ENCODE results near the gene NCEH1. TPM values are rescaled to one million over a fixed set of nuclear protein-coding genes. Genes with fewer than 3 reads are reported as not detected.
A peak's percentile ranks its signal among the peaks of the same experiment; 100 is the strongest.

Gene NCEH1
- total RNA-seq, 2 donors from 2014 or later: 6.9 to 10.1 TPM

DNA sequence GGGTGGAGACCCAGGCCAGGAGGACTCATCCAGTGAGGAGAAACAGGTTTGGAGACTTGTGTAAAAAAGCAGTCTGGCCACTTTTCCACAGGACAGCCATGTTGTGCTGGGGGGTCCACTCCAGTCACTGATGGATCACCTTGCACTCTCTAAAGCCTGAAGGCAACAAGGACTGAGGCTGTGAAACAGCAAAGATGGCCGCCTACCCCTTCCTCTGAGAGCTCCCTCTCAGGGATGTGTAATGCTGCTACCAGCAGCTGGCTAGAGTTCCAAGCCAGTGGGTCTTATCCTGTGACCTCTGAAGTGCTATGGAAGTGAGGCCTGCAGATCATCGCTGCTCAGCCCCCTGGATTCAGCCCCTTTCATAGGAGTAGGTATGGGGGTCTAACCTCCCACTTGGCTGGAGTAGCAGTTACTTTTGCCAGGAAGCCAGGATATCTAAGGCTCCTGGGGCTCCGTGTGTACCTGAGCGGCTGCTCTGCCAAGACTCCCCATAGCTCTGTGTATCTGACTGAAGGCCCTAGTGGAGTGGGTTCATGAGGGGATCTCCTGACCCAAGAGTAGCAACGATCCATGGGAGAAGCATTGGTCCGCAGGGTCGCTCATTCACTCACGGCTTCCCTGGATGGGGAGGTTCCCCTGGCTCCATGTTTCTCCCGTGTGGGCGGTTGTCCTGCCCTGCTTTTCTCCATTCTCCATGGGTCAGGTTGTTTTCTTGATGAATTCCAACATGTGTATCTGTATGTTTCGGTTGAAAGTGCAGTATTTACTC, 117.8 kb downstream of the NCEH1 start:
- intact Hi-C loops (cut with DNase I): loop anchor here (10.0 kb wide), 1 partner anchor 108 kb away; no protein-coding TSS in a partner anchor
- DNase-seq: no peak
- TF ChIP-seq, protein P1, sequence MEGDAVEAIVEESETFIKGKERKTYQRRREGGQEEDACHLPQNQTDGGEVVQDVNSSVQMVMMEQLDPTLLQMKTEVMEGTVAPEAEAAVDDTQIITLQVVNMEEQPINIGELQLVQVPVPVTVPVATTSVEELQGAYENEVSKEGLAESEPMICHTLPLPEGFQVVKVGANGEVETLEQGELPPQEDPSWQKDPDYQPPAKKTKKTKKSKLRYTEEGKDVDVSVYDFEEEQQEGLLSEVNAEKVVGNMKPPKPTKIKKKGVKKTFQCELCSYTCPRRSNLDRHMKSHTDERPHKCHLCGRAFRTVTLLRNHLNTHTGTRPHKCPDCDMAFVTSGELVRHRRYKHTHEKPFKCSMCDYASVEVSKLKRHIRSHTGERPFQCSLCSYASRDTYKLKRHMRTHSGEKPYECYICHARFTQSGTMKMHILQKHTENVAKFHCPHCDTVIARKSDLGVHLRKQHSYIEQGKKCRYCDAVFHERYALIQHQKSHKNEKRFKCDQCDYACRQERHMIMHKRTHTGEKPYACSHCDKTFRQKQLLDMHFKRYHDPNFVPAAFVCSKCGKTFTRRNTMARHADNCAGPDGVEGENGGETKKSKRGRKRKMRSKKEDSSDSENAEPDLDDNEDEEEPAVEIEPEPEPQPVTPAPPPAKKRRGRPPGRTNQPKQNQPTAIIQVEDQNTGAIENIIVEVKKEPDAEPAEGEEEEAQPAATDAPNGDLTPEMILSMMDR (IDR thresholded peaks at IDR 0.05): no peak
- TF ChIP-seq POLR2A (IDR thresholded peaks at IDR 0.05): no peak

DNA sequence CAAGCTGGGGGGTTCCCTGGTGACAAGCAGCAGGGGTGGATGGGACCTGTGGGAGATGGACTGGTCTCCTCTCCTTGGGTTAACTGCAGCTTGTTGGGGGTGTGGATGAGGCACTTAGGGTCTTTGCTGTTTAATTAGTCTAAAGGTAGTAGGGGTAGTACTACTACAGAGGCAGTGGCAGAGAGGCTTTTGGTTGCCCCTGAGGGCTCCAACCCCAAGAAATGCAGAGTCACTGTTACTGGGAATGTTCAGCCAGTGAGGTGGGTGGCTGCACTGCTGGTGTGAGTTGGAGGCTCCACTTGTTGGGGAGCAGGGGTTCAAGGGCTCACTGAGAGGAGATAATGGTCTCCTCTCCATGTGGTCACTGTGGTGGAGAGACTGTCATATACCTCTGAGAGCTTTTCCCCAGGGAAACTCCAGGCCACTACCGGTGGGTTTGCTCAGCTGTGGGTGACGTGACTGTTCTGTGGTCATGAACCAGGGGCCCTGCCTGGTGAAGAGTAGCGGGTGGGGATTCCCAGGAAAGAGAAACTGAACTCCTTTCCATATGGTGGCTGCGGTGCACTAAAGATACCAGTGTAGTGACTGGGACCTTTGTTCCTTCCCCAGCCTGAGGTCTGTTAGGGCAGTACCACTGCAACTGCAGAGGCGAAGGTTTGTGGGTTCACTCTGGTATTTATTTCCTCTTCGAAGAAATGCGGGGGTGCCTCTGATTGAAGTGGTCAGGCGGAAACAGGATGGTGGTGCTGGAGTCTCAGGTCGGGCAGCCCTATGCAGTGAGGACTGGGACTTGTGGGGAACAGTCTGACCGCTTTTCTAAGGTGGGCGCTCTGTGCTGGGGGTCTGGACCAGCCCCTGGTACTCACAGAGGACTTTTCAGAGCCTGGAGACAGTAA, 118.7 kb downstream of the NCEH1 start:
- TF ChIP-seq, protein P1 (IDR thresholded peaks at IDR 0.05): no peak
- no peak for TF ChIP-seq POLR2A (IDR thresholded peaks at IDR 0.05)
- intact Hi-C loops (cut with DNase I): loop anchor here (10.0 kb wide), 1 partner anchor 107 kb away; no protein-coding TSS in a partner anchor
- Histone ChIP-seq H3K36me3 (replicated peaks in 1 of 2; ENCODE audit: insufficient read depth in 1 of 2, low read depth in 2 of 2) (no peaks in the 10 kb centered on the region), H3K27ac (no peak overlapping the region), H3K27me3 (no peaks in the 10 kb centered on the region), H3K4me3 (no peak overlapping the region), H3K9me3 (no peaks in the 10 kb centered on the region), H3K4me1 (peaks cover 22% of the 10 kb centered on the region)
- ATAC-seq: no peak
- 80 to 87% methylated on average over 10 to 11 of the region's 11 CpGs for WGBS, 2 donors
- DNase-seq: no peak

More for the DNA sequence above, 117.8 kb downstream of the NCEH1 start:
- no peaks in the 10 kb centered on the region for H3K27me3 ChIP-seq
- H3K36me3 ChIP-seq (replicated peaks in 1 of 2; ENCODE audit: insufficient read depth in 1 of 2, low read depth in 2 of 2): no peaks in the 10 kb centered on the region
- ATAC-seq: no peak
- 89 to 95% methylated on average over 11 of the region's 11 CpGs for WGBS, 2 donors
- peaks cover 22% of the 10 kb centered on the region for H3K4me1 ChIP-seq
- no peak overlapping the region for H3K27ac ChIP-seq
- H3K4me3 ChIP-seq: no peak overlapping the region
- H3K9me3 ChIP-seq: no peaks in the 10 kb centered on the region

DNA sequence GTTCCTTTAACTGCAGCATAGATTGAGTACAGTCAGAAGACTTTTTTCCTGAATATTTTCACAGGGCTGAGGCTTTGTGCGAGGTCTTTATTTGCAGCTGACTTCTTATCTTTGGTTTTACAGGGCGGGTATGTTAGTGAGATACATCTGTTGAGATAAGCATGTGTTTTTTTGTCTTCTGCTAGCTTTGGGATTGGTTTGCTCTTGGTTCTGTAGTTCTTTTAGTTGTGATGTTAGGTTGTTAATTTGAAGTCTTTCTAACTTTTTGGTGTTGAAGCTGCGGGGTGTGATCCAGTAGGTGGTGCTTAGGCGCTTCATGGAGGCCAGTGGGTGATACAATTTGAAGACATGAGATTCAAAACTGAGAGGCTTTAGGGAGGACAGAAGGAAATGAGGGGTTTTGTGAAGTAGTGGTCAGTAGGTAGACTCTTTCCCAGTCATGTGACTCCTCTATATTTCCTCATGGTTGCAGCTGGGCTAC, 119.7 kb downstream of the NCEH1 start:
- DNase-seq (no peak), ATAC-seq (no peak)
- H3K4me3 ChIP-seq: no peak overlapping the region
- WGBS, 2 donors: 59 to 75% methylated on average over 4 of the region's 4 CpGs
- intact Hi-C loops (cut with DNase I): loop anchor here (10.0 kb wide), 1 partner anchor 106 kb away; no protein-coding TSS in a partner anchor
- no peaks in the 10 kb centered on the region for H3K36me3 ChIP-seq (replicated peaks in 1 of 2; ENCODE audit: insufficient read depth in 1 of 2, low read depth in 2 of 2)
- H3K4me1 ChIP-seq: peaks cover 25% of the 10 kb centered on the region
- H3K27me3 ChIP-seq: no peaks in the 10 kb centered on the region
- no peak for TF ChIP-seq POLR2A (IDR thresholded peaks at IDR 0.05)
- TF ChIP-seq, protein P1 (IDR thresholded peaks at IDR 0.05): no peak
- H3K27ac ChIP-seq: no peak overlapping the region
- H3K9me3 ChIP-seq: no peaks in the 10 kb centered on the region

DNA sequence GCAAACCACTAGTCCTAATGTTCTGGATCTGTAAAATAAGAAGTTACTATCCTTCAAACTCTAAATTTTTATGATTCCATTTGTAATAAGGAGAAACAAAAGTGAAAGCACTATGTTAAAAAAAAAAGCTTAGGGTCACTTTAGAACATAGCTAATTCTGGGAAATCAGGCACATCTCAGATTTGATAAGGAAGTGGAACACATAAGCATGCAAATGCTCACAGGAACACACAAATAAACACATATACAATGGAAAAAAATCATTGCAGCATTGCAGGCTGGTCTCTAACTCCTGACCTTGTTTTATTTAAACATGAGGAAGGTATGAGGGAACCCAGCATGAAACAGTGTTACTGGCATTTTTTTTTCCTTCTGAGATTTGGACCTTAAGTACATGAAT, 124.4 kb downstream of the NCEH1 start:
- intact Hi-C loops (cut with DNase I): no loop called here
- peaks cover 10% of the 10 kb centered on the region for H3K4me1 ChIP-seq
- no peaks in the 10 kb centered on the region for H3K9me3 ChIP-seq
- H3K27me3 ChIP-seq: no peaks in the 10 kb centered on the region
- H3K4me3 ChIP-seq: no peak overlapping the region
- peak; percentile 55 for ATAC-seq
- no peaks in the 10 kb centered on the region for H3K36me3 ChIP-seq (replicated peaks in 1 of 2; ENCODE audit: insufficient read depth in 1 of 2, low read depth in 2 of 2)
- H3K27ac ChIP-seq: peak overlapping the region in 1 of 4 donors; percentile 73
- TF ChIP-seq, protein P1 (IDR thresholded peaks at IDR 0.05): no peak
- TF ChIP-seq POLR2A (IDR thresholded peaks at IDR 0.05): no peak
- no peak for DNase-seq
